Measurements from ENCODE around the gene ARG2. TPM values are rescaled to one million over a fixed set of nuclear protein-coding genes. Genes with fewer than 3 reads are reported as not detected.
"Not testable (repeated sequence)": the region's sequence is repeated elsewhere in the genome, so short reads cannot be mapped to it uniquely, and the experiment has no call there.

Gene ARG2
- total RNA-seq, 1 experiment from 2014 or later = 1.1 TPM

GRCh38 chr14:67589204-67589770 lies 30.4 kb upstream of the ARG2 start:
- no peaks in the 10 kb centered on the region for H3K9me3 ChIP-seq (ENCODE audit: low read length)
- no peaks in the 10 kb centered on the region for H3K79me2 ChIP-seq (ENCODE audit: low read length)
- ChIA-PET CTCF (interaction anchor here (0.6 to 0.9 kb wide), 2 partner anchors 62 to 115 kb away, joined by 3 to 4 read pairs; no protein-coding TSS in a partner anchor), POLR2A (ENCODE audit: unreplicated experiment) (no interaction called here)
- H3K27me3 ChIP-seq (ENCODE audit: low read length) = no peaks in the 10 kb centered on the region
- H3F3A ChIP-seq (ENCODE audit: low read length, unreplicated experiment) = peaks cover 4% of the 10 kb centered on the region
- TF ChIP-seq EZH2phosphoT487 (IDR thresholded peaks at IDR 0.05; ENCODE audit: borderline replicate concordance, low read length) (no peak), EZH2 (IDR thresholded peaks at IDR 0.05; ENCODE audit: low read length, unreplicated experiment) (no peak), CTCF (conservative IDR thresholded peaks at IDR 0.05; ENCODE audit: low read depth, low read length) (no peak)
- intact Hi-C loops (cut with micrococcal nuclease) = no loop called here
- no peak overlapping the region for H2AFZ ChIP-seq (ENCODE audit: low read length)
- ATAC-seq (no peak), DNase-seq (no peak)
- no peak overlapping the region for H3K9ac ChIP-seq (ENCODE audit: low read length)
- H3K27ac ChIP-seq (ENCODE audit: low read length) = no peak overlapping the region
- no peaks in the 10 kb centered on the region for H3K4me1 ChIP-seq (ENCODE audit: insufficient read depth, low read length)
- BruUV-seq (replicated peaks) = no TSS peak
- no peak overlapping the region for H3K4me2 ChIP-seq (ENCODE audit: low read length)
- H3K9me2 ChIP-seq (replicated peaks; ENCODE audit: low read length) = no peaks in the 10 kb centered on the region
- H4K20me1 ChIP-seq (ENCODE audit: low read length) = no peaks in the 10 kb centered on the region
- H3K36me3 ChIP-seq (ENCODE audit: low read depth, low read length) = peaks cover 27% of the 10 kb centered on the region; the same call in 1 of the 2 replicates
- no peak overlapping the region for H3K4me3 ChIP-seq (ENCODE audit: low read length)

- CTCF ChIA-PET = not testable (repeated sequence)
Observed at GRCh38 chr14:67593650-67594049, 26.1 kb upstream of the ARG2 start.

GRCh38 chr14:67595392-67595791 lies 24.3 kb upstream of the ARG2 start:
- intact Hi-C loops (cut with micrococcal nuclease) = no loop called here

More at GRCh38 chr14:67593650-67594049, 26.1 kb upstream of the ARG2 start:
- H3K27me3 ChIP-seq (ENCODE audit: low read length); H4K20me1 ChIP-seq (ENCODE audit: low read length); H3F3A ChIP-seq (ENCODE audit: low read length, unreplicated experiment); ATAC-seq; intact Hi-C loops (cut with micrococcal nuclease); H3K9me2 ChIP-seq (replicated peaks; ENCODE audit: low read length); H3K4me1 ChIP-seq (ENCODE audit: insufficient read depth, low read length); BruUV-seq (replicated peaks); H3K9me3 ChIP-seq (ENCODE audit: low read length); H3K9ac ChIP-seq (ENCODE audit: low read length); H3K4me3 ChIP-seq (ENCODE audit: low read length); DNase-seq; H3K27ac ChIP-seq (ENCODE audit: low read length); POLR2A ChIA-PET (ENCODE audit: unreplicated experiment); H2AFZ ChIP-seq (ENCODE audit: low read length); H3K4me2 ChIP-seq (ENCODE audit: low read length): not testable (repeated sequence)
- Histone ChIP-seq H3K36me3 (ENCODE audit: low read depth, low read length) (peaks cover 19% of the 10 kb centered on the region; the same call in 1 of the 2 replicates), H3K79me2 (ENCODE audit: low read length) (peaks cover 13% of the 10 kb centered on the region)

More at GRCh38 chr14:67595392-67595791, 24.3 kb upstream of the ARG2 start:
- no peak overlapping the region for H3K4me3 ChIP-seq (ENCODE audit: low read length)
- no TSS peak for BruUV-seq (replicated peaks)
- no peaks in the 10 kb centered on the region for H3K27me3 ChIP-seq (ENCODE audit: low read length)
- TF ChIP-seq EZH2phosphoT487 (IDR thresholded peaks at IDR 0.05; ENCODE audit: borderline replicate concordance, low read length) = no peak
- no peak for TF ChIP-seq CTCF (conservative IDR thresholded peaks at IDR 0.05; ENCODE audit: low read depth, low read length)
- no peak for TF ChIP-seq EZH2 (IDR thresholded peaks at IDR 0.05; ENCODE audit: low read length, unreplicated experiment)
- H3K9ac ChIP-seq (ENCODE audit: low read length) = no peak overlapping the region
- no peak overlapping the region for H3K4me2 ChIP-seq (ENCODE audit: low read length)
- no peak overlapping the region for H3K27ac ChIP-seq (ENCODE audit: low read length)
- H2AFZ ChIP-seq (ENCODE audit: low read length) = no peak overlapping the region
- DNase-seq = no peak
- ChIA-PET POLR2A (ENCODE audit: unreplicated experiment) (no interaction called here), CTCF (no interaction called here)
- H3K9me3 ChIP-seq (ENCODE audit: low read length) = no peaks in the 10 kb centered on the region
- H4K20me1 ChIP-seq (ENCODE audit: low read length) = no peaks in the 10 kb centered on the region
- peaks cover 10% of the 10 kb centered on the region; the same call in 1 of the 2 replicates for H3K36me3 ChIP-seq (ENCODE audit: low read depth, low read length)
- no peaks in the 10 kb centered on the region for H3K9me2 ChIP-seq (replicated peaks; ENCODE audit: low read length)
- ATAC-seq = no peak
- H3K79me2 ChIP-seq (ENCODE audit: low read length) = peaks cover 24% of the 10 kb centered on the region
- peaks cover 12% of the 10 kb centered on the region; the same call in 1 of the 2 replicates for H3K4me1 ChIP-seq (ENCODE audit: insufficient read depth, low read length)
- peaks cover 4% of the 10 kb centered on the region for H3F3A ChIP-seq (ENCODE audit: low read length, unreplicated experiment)
